ENCODE results near the gene COX5A.

GRCh38 chr15:74882528-74882927, 55.3 kb downstream of the COX5A start:
- TF ChIP-seq EZH2 (IDR thresholded peaks at IDR 0.05), result no peak
- TF ChIP-seq POLR2AphosphoS5 (IDR thresholded peaks at IDR 0.05; ENCODE audit: borderline replicate concordance, low read depth, low read length), result no peak
- TF ChIP-seq FOXP2 (optimal IDR thresholded peaks at IDR 0.05; ENCODE audit: control extremely low read depth, extremely low read length, insufficient read depth), result no peak

Data from SK-N-MC (cell line).